Measurements from ENCODE around the gene PPARD. TPM values are rescaled to one million over a fixed set of nuclear protein-coding genes. Genes with fewer than 3 reads are reported as not detected.

The PPARD gene
- total and polyA plus RNA-seq, 2 of the 13 experiments (the other 11 are each of a cell fraction or from before 2014, with no cell fraction given) = 6.1 to 13.3 TPM

- TF ChIP-seq ZNF772 (CRISPR knock-in tag; IDR thresholded peaks at IDR 0.05) (peak; percentile 90; the same call in 1 of the 2 replicates), STAG1 (CRISPR knock-in tag; IDR thresholded peaks at IDR 0.05) (peak; percentile 100), RBAK (CRISPR knock-in tag; IDR thresholded peaks at IDR 0.05) (no peak), MYNN (CRISPR knock-in tag; IDR thresholded peaks at IDR 0.05; ENCODE audit: low read depth) (no peak), ZNF296 (CRISPR knock-in tag; conservative IDR thresholded peaks at IDR 0.05) (no peak; the same call in 1 of the 2 replicates), NAIF1 (CRISPR knock-in tag; IDR thresholded peaks at IDR 0.05; ENCODE audit: borderline replicate concordance) (peak; percentile 89; the same call in 1 of the 2 replicates), HDAC2 (CRISPR knock-in tag; IDR thresholded peaks at IDR 0.05) (peak; percentile 71), PCBP2 (optimal IDR thresholded peaks at IDR 0.05; ENCODE audit: low read depth, low read length, poor library complexity, severe bottlenecking) (no peak), MED1 (CRISPR knock-in tag; IDR thresholded peaks at IDR 0.05) (peak; percentile 84), SOX5 (CRISPR knock-in tag; IDR thresholded peaks at IDR 0.05; ENCODE audit: borderline replicate concordance) (peak; percentile 71), ZMYM4 (CRISPR knock-in tag; IDR thresholded peaks at IDR 0.05) (peak; percentile 86), ZNF543 (CRISPR knock-in tag; IDR thresholded peaks at IDR 0.05) (peak; percentile 88; the same call in 1 of the 2 replicates), KDM5B (CRISPR knock-in tag; IDR thresholded peaks at IDR 0.05; ENCODE audit: borderline replicate concordance) (peak; percentile 93), PITX1 (CRISPR knock-in tag; IDR thresholded peaks at IDR 0.05) (peak; percentile 76), MIER3 (CRISPR knock-in tag; IDR thresholded peaks at IDR 0.05; ENCODE audit: borderline replicate concordance) (peak; percentile 91; the same call in 1 of the 2 replicates), TEF (CRISPR knock-in tag; IDR thresholded peaks at IDR 0.05) (no peak), ZFY (CRISPR knock-in tag; IDR thresholded peaks at IDR 0.05) (peak; percentile 78), FOXM1 (CRISPR knock-in tag; IDR thresholded peaks at IDR 0.05) (peak; percentile 82; the same call in 1 of the 2 replicates), THAP11 (CRISPR knock-in tag; IDR thresholded peaks at IDR 0.05) (peak; percentile 79), ZNF280D (CRISPR knock-in tag; IDR thresholded peaks at IDR 0.05) (no peak), LCORL (IDR thresholded peaks at IDR 0.05) (no peak), LCORL (CRISPR knock-in tag; IDR thresholded peaks at IDR 0.05) (peak; percentile 88), ZBTB25 (CRISPR knock-in tag; IDR thresholded peaks at IDR 0.05) (peak; percentile 76), TFAP4 (IDR thresholded peaks at IDR 0.05; ENCODE audit: borderline replicate concordance, low read depth) (0 out of 2 replicates have a peak, but pooled peaks have one; percentile 41), U2AF1 (optimal IDR thresholded peaks at IDR 0.05; ENCODE audit: low read depth, low read length) (no peak), ZNF790 (CRISPR knock-in tag; IDR thresholded peaks at IDR 0.05; ENCODE audit: borderline replicate concordance) (no peak)
These were observed 44.5 kb upstream of the PPARD start, which contains the start of gene DEF6 (continued) for GRCh38 chr6:35297601-35298481.

Measured in HepG2 (cell line).